NCI-H1436 treated with DMSO at 0.1 percent for 48 hours (cell line): ENCODE data around the gene XPNPEP3.
"Not testable (repeated sequence)": the region's sequence is repeated elsewhere in the genome, so short reads cannot be mapped to it uniquely, and the experiment has no call there.

ENCODE experiments used
- DNase-seq: peaks from one replicate; lab custom pipeline; 2025; lab: John Stamatoyannopoulos, UW

Gene XPNPEP3

GRCh38 chr22:40857309-40857855, 434 bp downstream of the XPNPEP3 start:
- no peak for DNase-seq

DNA sequence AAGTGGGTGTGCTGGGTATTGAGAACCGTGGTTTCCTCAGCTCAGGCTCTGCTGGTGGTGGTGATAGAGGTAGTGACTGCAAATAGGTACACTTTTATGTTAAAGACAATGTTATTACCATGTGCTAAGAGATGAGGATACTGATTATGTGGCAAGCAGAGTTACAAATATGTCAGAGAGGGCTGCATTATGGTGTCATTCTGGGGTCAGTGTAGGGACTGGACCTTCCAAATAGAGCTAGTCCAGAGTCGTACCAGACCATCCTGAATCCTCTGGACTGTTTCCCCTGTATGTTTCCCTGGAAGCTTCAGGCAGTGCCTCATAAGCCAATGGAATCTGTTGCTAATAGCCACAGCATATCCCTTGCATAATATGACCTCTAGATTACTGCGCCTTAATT, 5.1 kb downstream of the XPNPEP3 start, which contains the start of gene DNAJB7:
DNAJB7 (minus strand) TSS at position 101 of the 400 bp plus-strand sequence. CDS start 119 bp downstream, outside the sequence.
- DNase-seq: no peak

GRCh38 chr22:40862537-40862936, 5.6 kb downstream of the XPNPEP3 start:
- DNase-seq: no peak

DNA sequence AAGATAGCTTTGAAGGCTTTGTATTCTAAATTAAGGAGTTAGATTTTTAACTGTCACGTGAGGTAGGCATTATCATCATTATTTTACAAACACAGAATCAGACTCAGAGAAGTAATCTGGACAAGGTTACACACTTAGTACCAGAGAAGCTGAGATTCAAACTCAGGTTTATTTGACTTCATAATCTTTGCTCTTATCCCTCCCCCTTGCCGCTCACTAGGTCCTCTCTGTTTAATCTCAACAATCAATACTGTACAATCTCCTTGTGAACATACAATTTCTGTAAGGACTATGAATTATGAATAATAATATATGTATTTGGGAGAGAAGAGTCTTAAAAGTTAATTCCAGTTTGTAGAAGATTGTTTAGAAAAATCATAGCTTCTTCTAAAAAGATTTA, 10.2 kb downstream of the XPNPEP3 start:
- no peak for DNase-seq

DNA sequence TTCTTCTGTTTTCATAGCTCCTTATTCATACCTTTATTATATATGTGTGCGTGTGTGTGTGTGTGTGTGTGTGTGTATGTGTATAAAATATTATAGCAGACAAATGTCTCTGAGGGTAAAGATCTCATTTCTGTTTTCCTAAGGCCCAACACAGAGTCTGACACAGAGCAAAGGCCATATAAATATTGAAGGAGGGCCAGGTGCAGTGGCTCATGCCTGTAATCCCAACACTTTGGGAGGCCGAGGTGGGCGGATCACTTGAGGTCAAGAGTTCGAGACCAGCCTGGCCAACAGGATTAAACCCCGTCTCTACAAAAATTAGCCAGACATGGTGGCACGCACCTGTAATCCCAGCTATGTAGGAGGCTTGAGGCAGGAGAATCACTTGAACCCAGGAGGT, 11.4 kb downstream of the XPNPEP3 start:
- DNase-seq: not testable (repeated sequence)

DNA sequence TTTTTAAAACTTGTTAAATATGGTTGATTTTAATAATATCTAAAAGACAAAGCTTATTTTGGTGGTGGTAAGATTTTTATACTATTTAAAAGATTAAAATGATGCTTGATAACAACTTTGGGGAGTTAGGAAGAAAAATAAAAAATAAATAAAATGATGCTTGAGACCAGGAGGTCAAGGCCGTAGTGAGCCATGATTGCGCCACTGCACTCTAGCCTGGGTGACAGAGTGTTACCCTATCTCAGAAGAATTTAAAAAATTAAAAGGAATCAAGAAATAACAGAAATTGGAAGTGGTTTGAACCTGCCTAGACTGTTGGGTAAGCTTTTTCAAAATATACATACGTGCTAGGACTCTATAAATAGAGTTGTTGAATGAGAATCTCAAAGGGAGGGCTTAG, 17.1 kb downstream of the XPNPEP3 start:
- no peak for DNase-seq

GRCh38 chr22:40875111-40875510, 18.2 kb downstream of the XPNPEP3 start:
- DNase-seq: no peak

DNA sequence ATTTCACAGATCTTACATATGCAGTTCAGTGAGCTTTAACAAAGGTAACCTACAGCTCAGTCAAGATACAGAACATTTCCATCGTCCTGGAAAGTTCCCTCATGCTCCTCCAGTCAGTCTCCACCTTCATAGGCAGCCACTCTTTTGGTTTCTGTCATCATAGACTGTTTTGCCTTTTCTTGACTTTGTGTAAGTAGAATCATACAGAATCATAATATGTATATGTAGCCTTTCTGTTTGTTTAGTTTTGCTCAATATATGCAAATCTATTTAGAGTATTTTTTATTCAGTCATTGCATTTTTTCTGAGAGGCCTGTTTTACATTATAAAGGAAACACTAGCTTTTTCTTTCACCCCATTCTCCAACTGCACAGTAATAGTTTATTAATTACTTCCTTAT, 20.0 kb downstream of the XPNPEP3 start:
- no peak for DNase-seq

DNA sequence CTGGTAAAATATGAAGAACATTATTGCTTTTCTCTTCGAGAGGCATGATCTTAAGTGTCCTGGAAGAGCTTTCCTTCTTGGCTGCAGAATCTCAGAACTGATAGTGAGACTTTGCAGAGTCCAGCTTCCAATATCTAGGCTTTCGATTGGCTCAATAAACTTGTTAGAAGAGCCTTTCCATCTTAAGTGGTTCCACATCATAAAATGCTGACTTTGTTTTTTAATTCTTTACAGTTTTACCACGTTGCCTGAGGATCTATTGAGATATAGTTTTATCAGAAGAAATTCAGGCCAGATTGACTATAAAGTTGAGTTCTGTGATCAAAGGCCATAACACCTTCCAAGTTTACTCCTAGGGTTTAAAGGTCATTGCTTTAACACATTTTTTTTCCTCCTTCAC, 20.5 kb downstream of the XPNPEP3 start:
- no peak for DNase-seq

DNA sequence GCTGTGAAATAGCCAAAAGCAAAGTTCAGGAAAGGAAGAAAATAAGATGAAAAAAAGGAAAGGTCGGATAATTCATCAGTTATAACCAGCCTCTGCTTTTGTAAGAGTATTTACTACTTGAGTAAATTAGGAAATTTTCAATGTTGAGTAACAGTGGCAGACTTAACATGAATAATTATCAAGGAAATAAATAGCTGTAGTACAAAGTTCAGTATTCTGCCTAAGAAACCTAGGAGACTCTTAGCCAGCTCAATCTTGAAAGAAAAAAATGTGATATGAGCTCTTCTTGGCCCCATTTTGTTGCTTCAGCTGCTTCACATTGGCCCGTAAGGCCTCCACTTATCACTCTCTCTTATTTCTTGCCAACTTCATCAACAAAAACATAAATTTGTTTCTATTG, 22.0 kb downstream of the XPNPEP3 start:
- no peak for DNase-seq

DNA sequence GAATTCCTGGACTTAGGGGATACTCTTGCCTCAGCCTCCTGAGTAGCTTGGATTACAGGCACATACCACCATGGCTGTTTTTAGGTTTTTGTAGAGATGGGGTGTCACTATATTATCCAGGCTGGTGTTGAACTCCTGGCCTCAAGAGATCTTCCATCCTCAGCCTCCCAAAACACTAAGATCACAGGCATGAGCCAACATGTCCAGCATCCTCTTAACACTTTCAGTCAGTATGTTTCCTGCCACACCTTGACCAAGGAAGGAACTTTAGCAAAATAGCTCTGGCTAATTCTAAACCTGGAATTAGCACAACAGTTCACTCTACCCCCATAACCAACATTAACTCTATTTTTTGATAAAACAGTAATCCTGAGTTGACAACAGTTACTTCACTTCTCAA, 32.2 kb downstream of the XPNPEP3 start:
- no peak for DNase-seq

GRCh38 chr22:40890881-40891280, 33.9 kb downstream of the XPNPEP3 start:
- DNase-seq: no peak

DNA sequence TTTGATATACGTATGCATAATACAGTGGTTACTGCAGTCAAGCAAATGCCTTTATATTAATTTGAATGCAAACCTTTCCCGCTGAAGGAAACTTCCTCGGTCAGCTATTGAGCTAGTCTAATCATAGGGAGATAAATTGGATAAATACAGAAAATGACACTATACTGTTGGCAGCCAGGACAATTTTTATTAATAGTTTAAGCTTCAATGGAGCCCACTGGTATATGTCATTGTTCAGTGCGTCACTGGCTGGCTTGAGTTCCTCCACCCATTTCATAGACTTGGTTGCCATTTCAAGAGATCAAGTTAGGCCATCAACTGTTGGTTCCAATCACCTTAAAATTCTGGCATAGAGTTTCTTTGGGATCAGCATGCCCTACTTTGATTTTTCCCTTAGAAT, 37.5 kb downstream of the XPNPEP3 start:
- DNase-seq: no peak

DNA sequence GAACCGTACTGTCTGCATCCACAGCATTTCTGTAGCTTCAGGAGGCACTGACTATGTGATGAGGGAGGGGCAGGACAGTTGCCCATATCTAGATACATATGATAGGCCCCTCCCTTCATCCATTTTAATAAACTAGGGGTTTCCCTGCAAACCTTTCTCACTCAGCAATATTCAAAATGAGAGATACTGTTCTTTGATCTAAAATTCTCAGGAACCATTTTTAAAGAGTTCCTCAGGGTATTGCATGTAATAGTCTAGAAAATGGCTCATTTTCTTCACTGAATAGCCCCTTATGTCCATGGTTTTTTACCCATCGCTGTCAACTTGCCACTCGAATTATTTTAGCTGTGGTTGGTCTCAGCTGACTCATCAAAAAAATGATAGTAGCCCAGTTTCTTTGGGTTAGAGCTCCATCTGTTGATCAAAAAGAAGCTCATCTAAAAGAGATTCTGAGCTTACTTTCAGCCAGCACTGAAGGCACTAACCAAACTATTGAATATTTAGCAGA, 42.0 kb downstream of the XPNPEP3 start:
- no peak for DNase-seq

DNA sequence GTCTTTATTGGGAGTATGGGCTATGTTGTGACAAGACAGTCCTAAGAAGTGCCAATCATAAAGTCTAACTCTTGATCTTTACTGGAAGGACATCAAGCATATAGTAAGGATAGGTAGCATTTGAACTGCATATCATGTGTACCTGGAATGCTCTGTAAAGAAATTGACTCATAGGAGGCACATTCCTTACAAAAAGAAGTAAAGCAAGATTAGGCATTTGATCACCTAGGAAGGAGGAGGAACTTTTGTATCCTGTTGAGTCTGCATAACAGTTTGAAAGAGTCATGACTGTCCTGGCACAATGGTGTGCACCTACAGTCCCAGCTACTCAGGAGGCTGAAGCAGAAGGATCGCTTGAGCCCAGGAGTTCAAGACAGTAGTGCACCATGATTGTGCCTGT, 47.2 kb downstream of the XPNPEP3 start:
- no peak for DNase-seq

- DNase-seq: no peak
Measured at GRCh38 chr22:40908895-40909294, 51.9 kb downstream of the XPNPEP3 start.

DNA sequence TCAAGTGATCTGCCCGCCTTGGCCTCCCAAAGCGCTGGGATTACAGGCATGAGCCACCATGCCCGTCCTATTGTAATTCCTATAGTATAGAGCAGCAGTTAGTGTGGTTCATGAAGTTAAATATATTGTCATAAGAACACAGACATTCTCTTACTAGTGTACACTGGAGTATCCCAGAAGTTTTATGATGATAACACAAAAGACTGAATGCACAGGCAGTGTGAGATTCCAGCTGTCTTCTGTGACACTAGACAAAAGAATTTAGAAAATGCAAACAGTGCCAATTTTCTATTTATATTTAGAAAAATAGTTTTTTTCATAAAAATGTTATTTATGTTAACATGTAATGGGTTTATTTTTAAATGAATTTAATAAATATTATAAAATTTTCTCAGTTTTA, 54.8 kb downstream of the XPNPEP3 start:
- no peak for DNase-seq

DNA sequence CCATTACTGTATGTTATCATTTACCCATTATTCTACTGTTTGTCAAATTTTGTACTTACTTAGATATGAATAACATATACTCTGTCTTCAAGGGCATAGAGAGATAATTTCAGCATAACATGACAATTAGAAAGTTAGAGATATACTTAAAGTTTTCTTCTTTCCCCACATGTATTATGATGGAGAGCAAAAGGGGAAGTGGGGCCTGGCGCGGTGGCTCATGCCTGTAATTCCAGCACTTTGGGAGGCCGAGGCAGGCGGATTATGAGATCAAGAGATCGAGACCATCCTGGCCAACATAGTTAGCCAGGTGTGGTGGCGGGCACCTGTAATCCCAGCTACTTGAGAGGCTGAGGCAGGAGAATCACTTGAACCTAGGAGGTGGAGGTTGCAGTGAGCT, 56.0 kb downstream of the XPNPEP3 start:
- not testable (repeated sequence) for DNase-seq

DNA sequence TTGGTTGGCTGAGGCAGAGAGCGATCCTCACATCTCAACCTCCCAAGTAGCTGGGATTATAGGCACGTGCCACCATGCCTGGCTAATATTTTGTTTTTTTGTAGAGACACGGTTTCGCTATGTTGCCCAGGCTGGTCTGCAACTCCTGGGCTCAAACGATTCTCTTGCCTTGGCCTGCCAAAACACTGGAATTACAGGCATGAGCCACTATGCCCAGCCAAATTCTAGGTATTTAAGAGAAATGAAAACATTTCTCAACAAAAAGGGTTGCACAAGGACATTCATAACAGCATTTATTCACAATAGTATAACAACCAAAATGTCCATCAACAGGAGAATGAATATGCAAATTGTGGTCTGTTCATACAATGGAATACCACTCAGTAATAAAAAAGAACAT, 62.5 kb downstream of the XPNPEP3 start:
- no peak for DNase-seq

DNA sequence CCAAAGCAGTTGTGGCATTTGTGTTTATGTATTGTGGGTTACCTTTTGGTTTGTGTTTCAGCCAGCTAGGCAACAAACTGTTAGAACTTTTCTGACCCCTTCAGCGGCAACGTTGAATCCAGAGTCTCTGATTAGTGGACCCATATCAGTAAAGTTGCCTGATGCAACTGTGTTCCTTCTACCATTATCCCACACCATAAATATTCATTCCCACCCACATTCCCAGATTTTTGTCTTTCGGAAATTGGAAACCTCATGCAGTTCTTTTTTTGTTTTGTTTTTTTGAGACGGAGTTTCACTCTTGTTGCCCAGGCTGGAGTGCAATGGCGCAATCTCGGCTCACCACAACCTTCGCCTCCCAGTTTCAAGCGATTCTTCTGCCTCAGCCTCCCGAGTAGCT, 63.6 kb downstream of the XPNPEP3 start:
- DNase-seq: no peak

GRCh38 chr22:40922484-40923303, 65.7 kb downstream of the XPNPEP3 start:
- DNase-seq: peak; percentile 4

DNA sequence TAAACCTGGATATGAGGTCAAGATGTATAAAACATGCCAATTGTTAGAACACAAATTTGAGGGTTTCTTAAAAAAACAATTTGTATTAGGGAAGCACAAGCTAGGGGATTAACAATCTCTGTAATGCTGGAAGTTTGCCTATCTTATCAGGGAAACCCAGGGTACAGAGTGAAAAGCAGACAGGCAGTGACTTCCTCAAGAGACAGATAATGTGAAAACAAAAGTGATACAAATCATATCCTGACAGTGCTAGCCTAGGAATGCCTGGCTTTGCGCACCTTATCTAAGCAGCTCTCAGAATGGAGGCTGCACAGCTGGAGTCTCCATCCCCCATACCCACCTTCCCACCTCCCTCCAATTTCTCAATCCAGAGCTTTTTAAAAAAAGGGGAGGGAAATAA, 71.7 kb downstream of the XPNPEP3 start:
- no peak for DNase-seq

DNA sequence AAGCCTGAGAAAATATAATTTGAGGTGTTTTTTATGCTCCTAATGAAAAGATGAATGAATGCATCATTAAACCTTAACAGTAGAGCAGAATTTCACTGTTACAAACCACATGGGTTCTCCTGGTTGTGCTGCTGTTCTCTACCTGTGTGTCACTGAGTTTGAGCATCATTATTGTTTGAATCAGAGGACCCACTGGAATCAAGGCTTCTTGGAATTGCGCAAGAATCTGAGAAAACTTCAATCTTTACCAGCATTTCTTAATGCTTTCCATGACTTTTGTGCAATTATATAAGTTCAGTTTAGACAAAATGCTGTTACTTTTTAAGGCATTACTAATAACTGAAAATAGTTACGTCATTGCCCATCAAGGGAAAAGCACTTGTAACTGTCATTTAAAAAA, 75.4 kb downstream of the XPNPEP3 start:
- no peak for DNase-seq

- no peak for DNase-seq
Measured at GRCh38 chr22:40939202-40939601, 82.3 kb downstream of the XPNPEP3 start.
